Activated CD4-positive, alpha-beta T cell treated with anti-CD3 and anti-CD28 coated beads, Interleukin-10, Interleukin-2, amounts not matched to agents 100 ng/mL and 50 ng/mL, durations not matched to agents 16 hours and 8 hours (primary cell): ENCODE data around the gene STIM2.
A peak's percentile ranks its signal among the peaks of the same experiment; 100 is the strongest.
"Not testable (repeated sequence)": the region's sequence is repeated elsewhere in the genome, so short reads cannot be mapped to it uniquely, and the experiment has no call there.

ENCODE experiments used
- DNase-seq: peaks from one replicate; pipeline ENCODE4 v3.0.0-alpha.2; 2020

The STIM2 gene

DNA sequence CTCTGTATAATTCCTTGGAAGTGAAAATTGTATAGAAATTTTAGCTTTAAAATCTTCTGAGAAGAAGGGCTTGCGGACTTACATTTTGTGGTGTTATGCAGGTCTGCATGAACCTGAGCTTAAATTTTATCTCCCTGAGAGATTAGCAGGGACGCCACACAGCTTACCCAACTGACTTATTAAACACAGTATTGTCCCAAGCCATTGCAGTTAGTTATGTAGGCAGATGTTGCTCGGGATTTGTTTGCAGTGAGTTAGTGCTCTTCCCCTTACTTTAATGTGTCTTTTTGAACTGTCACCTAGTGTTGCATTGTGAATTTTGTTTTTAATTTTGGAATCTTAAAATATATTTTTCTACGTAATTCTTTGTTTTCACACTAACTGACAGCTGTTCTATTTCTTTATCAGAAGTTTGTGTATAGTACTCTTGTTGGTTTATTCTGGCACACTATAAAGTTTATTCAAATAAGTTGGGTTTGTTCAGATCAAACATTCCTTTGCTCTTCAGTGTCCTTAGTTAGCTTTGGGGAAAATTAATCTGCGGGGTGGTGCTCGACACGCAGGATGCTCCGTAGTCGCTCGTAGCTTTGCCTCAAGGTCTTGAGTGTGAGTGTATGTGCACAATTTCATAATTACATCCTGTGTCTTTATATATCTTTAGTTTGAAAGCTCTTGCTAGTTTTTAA is 145.4 kb downstream of the STIM2 start:
- DNase-seq, result no peak

GRCh38 chr4:27006646-27007045 is 146.0 kb downstream of the STIM2 start:
- DNase-seq, result no peak

- no peak for DNase-seq
Observed at GRCh38 chr4:27007507-27007906, 146.9 kb downstream of the STIM2 start.

GRCh38 chr4:27008679-27009078 is 148.0 kb downstream of the STIM2 start:
- DNase-seq, result no peak

- no peak for DNase-seq
Observed at GRCh38 chr4:27009539-27009938, 148.9 kb downstream of the STIM2 start.

- DNase-seq, result peak; percentile 57
Observed at GRCh38 chr4:27010334-27010940, 149.8 kb downstream of the STIM2 start.

GRCh38 chr4:27011401-27011800 is 150.8 kb downstream of the STIM2 start:
- no peak for DNase-seq

DNA sequence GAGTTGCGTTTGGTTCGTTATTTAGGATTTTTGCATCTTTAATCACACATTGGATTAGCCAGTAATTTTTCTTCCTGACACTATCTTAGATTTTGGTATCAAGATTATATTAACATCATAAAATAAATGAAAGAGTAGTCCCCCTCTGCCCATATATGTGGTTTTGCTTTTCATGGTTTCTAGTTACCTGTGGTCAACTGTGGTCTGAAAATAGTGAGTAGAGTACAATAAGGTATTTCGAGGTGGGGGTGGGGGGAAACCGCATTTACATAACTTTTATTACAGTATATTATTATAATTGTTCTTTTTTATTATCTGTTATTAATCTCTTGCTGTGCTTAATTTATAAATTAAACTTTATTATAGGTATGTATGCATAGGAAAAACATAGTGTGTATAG is 152.4 kb downstream of the STIM2 start:
- DNase-seq, result no peak

GRCh38 chr4:27016551-27016950 is 155.9 kb downstream of the STIM2 start:
- DNase-seq, result no peak

GRCh38 chr4:27017623-27018022 is 157.0 kb downstream of the STIM2 start:
- DNase-seq, result no peak

DNA sequence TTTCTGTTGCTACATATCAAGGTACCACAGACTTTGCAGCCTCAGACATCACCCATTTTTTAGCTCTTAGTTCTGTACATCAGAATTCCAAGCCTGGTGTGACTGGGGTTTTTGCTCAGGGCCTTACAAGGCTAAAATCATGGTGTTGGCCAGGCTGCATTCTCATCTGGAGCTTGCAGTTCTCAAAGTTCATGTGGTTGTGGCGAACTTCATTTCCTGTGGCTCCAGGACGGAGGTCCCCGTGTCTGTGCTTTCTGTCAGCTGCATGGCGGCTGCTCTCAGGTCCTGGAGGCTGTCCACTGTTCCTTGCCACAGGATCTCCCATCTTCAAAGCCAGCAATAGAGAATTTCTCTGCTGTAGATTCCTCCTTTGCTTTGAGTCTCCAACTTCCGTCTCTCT is 157.4 kb downstream of the STIM2 start:
- peak; percentile 27 for DNase-seq

- DNase-seq, result no peak
Observed at GRCh38 chr4:27018910-27019309, 158.3 kb downstream of the STIM2 start.

GRCh38 chr4:27019766-27020165 is 159.1 kb downstream of the STIM2 start:
- DNase-seq, result no peak

- no peak for DNase-seq
Observed at GRCh38 chr4:27020203-27020602, 159.6 kb downstream of the STIM2 start.

DNA sequence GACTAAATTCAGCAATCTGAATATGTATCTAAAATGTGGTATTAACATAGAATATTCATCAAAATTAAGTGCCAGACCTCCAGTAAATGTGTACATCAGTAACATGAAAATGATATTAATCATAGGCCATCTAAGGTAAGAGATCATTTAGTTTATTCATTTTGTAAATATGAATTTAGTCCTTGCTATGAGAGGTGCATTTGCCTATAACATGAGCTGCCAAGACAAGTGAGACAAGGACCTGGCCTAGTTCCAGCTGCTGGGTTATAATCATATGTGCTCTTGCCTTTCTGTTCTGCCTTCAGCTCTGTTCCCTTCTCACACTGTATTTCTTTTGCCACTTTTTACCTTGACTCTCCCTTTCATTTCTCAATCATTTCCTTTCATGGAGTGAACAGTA is 160.0 kb downstream of the STIM2 start:
- no peak for DNase-seq

GRCh38 chr4:27022963-27023362 is 162.3 kb downstream of the STIM2 start:
- DNase-seq, result peak; percentile 24

- peak; percentile 50 for DNase-seq
Observed at GRCh38 chr4:27023366-27023765, 162.7 kb downstream of the STIM2 start.

DNA sequence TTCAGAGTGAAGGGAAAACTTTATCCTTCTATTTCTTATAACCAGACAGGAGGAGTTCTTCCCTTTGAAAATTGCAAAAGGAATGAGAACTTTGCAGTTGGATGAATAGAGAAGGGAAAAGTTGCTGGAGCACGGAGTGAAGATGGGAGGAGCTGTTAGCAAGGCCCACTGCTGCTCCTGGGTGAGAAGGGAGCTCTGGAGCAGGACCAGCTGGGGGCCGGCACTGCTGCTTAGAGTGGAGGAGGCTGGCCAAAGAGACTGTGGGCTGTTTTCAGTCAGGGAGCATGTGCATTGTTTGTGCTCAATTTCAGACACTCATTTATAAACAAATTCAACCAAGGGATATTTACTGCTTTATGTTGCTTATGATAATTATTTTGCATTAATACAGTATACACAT is 164.2 kb downstream of the STIM2 start:
- DNase-seq, result no peak

GRCh38 chr4:27027428-27027827 is 166.8 kb downstream of the STIM2 start:
- no peak for DNase-seq

GRCh38 chr4:27035127-27035526 is 174.5 kb downstream of the STIM2 start:
- DNase-seq, result not testable (repeated sequence)

- no peak for DNase-seq
Observed at GRCh38 chr4:27040356-27040755, 179.7 kb downstream of the STIM2 start.

DNA sequence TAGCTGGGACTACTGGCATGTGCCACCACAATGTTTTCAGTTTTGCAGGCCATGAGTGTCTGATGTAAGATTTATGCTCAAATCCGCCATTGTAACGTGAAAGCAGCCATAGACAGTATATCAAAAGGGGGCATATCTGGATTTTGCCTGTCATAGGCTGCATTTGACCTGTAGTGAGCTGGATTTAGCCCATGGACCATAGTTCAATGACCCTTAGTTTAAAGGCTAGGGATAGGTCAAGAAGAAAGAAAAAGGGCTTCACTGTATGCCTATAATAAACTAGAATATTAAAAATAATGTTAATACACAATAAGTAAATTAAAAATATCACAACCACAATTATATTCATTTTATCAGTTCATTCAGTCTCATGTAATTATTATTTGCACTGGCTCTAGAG is 181.8 kb downstream of the STIM2 start:
- no peak for DNase-seq

DNA sequence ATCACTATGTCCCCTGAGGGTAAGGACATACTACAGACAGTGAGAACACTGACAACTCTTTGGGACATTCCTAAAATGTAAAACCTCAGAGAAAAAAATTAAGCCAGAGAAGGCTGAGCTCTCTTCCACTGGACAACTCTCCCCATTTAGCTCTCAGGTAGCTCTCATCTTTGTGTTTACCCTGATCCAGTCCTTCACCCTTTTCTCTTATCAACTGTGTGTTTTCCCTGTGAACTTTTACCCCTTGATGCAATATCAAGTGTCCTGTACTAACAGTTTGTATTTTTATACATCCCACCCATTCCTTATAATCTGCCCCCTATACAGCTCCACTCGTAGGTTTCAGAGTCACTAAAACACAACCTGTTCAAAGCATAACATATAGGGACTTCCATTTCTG is 182.6 kb downstream of the STIM2 start:
- no peak for DNase-seq

DNA sequence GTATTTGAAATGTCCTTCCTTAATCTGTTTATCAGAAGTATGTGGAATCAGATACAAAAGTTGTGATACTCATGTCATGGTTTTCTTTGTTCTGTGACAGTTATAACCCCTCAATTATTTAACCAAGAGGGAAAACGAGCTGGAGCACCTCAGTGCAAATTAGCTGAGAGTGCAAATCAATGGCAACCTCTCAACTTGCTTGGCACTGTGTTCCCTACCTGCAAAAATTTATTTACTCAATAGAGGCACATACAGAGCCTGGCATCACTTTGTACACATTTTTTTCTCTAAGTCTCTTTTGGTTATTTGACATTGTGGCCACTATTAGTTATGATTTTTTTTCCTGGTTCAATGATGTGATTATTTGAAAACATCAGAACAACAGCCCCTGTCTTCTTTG is 186.2 kb downstream of the STIM2 start:
- no peak for DNase-seq
